Gastroesophageal sphincter (tissue), 4 donors: ENCODE results near the gene HDAC4. TPM values are rescaled to one million over a fixed set of nuclear protein-coding genes. Genes with fewer than 3 reads are reported as not detected.

Experiments
- ATAC-seq: fragments of 150-250 bp; one replicate; pipeline ENCODE4 v1.9.1; 2016; ENCODE audit warnings: mild to moderate bottlenecking, moderate library complexity
- H3K27ac ChIP-seq, 4 donors: fragments of 200-600 bp; sonication (generic) in 3 of 4; 1 replicate in 3 of 4; 2 replicates in 1 of 4; pipeline ENCODE4 v1.5.1; 2016 to 2019
- H3K27me3 ChIP-seq: fragments of 200-600 bp; sonication (generic); one replicate; pipeline ENCODE4 v1.5.1; 2019
- H3K36me3 ChIP-seq, 2 donors: fragments of 200-600 bp; sonication (generic); one replicate each; pipeline ENCODE4 v1.5.1; 2019; ENCODE audit warnings: control low read depth in 1 of 2
- H3K4me1 ChIP-seq, 3 donors: fragments of 200-600 bp; sonication (generic); 1 replicate in 2 of 3; 2 replicates in 1 of 3; pipeline ENCODE4 v1.5.1; 2016 to 2019; ENCODE audit warnings: control low read depth in 2 of 3
- H3K4me3 ChIP-seq, 2 donors: fragments of 200-600 bp; sonication (generic); one replicate each; pipeline ENCODE4 v1.5.1; 2019; ENCODE audit warnings: mild to moderate bottlenecking in 1 of 2, moderate library complexity in 1 of 2
- H3K9me3 ChIP-seq, 3 donors: fragments of 200-600 bp; sonication (generic); one replicate each; pipeline ENCODE4 v1.5.1; 2017 to 2019; ENCODE audit warnings: control low read depth in 2 of 3
- CTCF ChIP-seq, 4 experiments: fragments of 200-600 bp in 2 of 4; fragments of 450-650 bp in 2 of 4; sonication (generic) in 1 of 4; IDR thresholded peaks; one replicate each; pipeline ENCODE4 v1.5.1; 2017 to 2019; ENCODE audit warnings: antibody characterized with exemption in 4 of 4, mild to moderate bottlenecking in 2 of 4, moderate library complexity in 2 of 4
- EP300 ChIP-seq: sonication (generic); formaldehyde crosslinking; IDR thresholded peaks from one replicate; pipeline ENCODE4 v1.6.1; 2017; ENCODE audit warnings: antibody characterized with exemption, mild to moderate bottlenecking
- POLR2A ChIP-seq, 2 donors: fragments of 450-650 bp; IDR thresholded peaks; one replicate each; pipeline ENCODE4 v1.6.1; 2017; ENCODE audit warnings: antibody characterized with exemption in 2 of 2, mild to moderate bottlenecking in 2 of 2, moderate library complexity in 1 of 2
- POLR2AphosphoS5 ChIP-seq: sonication (generic); formaldehyde crosslinking; IDR thresholded peaks from one replicate; pipeline ENCODE4 v1.6.1; 2017; ENCODE audit warnings: antibody characterized with exemption
- WGBS, 2 donors: methylation state at CpG; one replicate each; pipeline ENCODE4 v1.1.5; 2018; ENCODE audit warnings: low coverage in 1 of 2; 5-methylcytosine and 5-hydroxymethylcytosine counted together
- total RNA-seq, 4 donors: library from RNA; depleted of rRNA; stranded (reverse); fragments of >200 nt; gene quantifications; one replicate each; pipeline ENCODE4 v1.1.0, GENCODE V29; 2016

HDAC4 gene
- total RNA-seq, 4 donors from 2014 or later = 41.3 to 104 (median 85.8) TPM

- Histone ChIP-seq H3K4me1 (peaks cover 3 to 75% (median 3%) of the 10 kb centered on the region in 3 donors), H3K4me3 (no peak overlapping the region), H3K27me3 (no peaks in the 10 kb centered on the region), H3K27ac (peak overlapping the region in 1 of 4 donors; percentile 25), H3K9me3 (no peaks in the 10 kb centered on the region), H3K36me3 (no peaks in the 10 kb centered on the region)
- WGBS, 2 donors = 79 to 85% methylated on average over 2 to 3 of the region's 3 CpGs
- TF ChIP-seq EP300 (no peak), CTCF (IDR thresholded peaks at IDR 0.05) (peak in 3 of 4 experiments; percentile 19 to 41 (median 35)), POLR2A (IDR thresholded peaks at IDR 0.05) (no peak)
- no peak for ATAC-seq
These were observed 39.5 kb downstream of the HDAC4 start for GRCh38 chr2:239361311-239361642.

- Histone ChIP-seq H3K4me1 (peaks cover 3 to 75% (median 5%) of the 10 kb centered on the region in 3 donors), H3K4me3 (no peak overlapping the region), H3K27me3 (no peaks in the 10 kb centered on the region), H3K36me3 (no peaks in the 10 kb centered on the region), H3K27ac (peak overlapping the region in 2 of 4 donors; percentile 25 to 38), H3K9me3 (no peaks in the 10 kb centered on the region)
- TF ChIP-seq POLR2AphosphoS5 = no peak
- no peak for TF ChIP-seq EP300
- TF ChIP-seq CTCF (IDR thresholded peaks at IDR 0.05) = no peak
- no peak for TF ChIP-seq POLR2A (IDR thresholded peaks at IDR 0.05)
- 76 to 85% methylated on average over 13 to 14 of the region's 19 CpGs for WGBS, 2 donors
- ATAC-seq = no peak
These were observed 40.2 kb downstream of the HDAC4 start for GRCh38 chr2:239360421-239361310.

GRCh38 chr2:239360008-239360407 lies 40.8 kb downstream of the HDAC4 start:
- Histone ChIP-seq H3K4me3 (no peak overlapping the region), H3K36me3 (no peaks in the 10 kb centered on the region), H3K4me1 (peaks cover 3 to 76% (median 5%) of the 10 kb centered on the region in 3 donors), H3K27ac (peak overlapping the region in 2 of 4 donors; percentile 4 to 38), H3K9me3 (no peaks in the 10 kb centered on the region), H3K27me3 (no peaks in the 10 kb centered on the region)
- ATAC-seq = no peak
- WGBS, 2 donors = 79 to 89% methylated on average over 6 to 11 of the region's 11 CpGs
- no peak for TF ChIP-seq EP300
- TF ChIP-seq POLR2AphosphoS5 = no peak
- no peak for TF ChIP-seq POLR2A (IDR thresholded peaks at IDR 0.05)
- TF ChIP-seq CTCF (IDR thresholded peaks at IDR 0.05) = no peak

GRCh38 chr2:239359196-239359912 lies 41.5 kb downstream of the HDAC4 start:
- no peaks in the 10 kb centered on the region for H3K9me3 ChIP-seq
- ATAC-seq = no peak
- no peak for TF ChIP-seq EP300
- no peak for TF ChIP-seq POLR2AphosphoS5
- TF ChIP-seq POLR2A (IDR thresholded peaks at IDR 0.05) = no peak
- no peak for TF ChIP-seq CTCF (IDR thresholded peaks at IDR 0.05)
- H3K27ac ChIP-seq = peak overlapping the region in 2 of 4 donors; percentile 1 to 38
- no peaks in the 10 kb centered on the region for H3K27me3 ChIP-seq
- no peaks in the 10 kb centered on the region for H3K36me3 ChIP-seq
- H3K4me3 ChIP-seq = no peak overlapping the region
- H3K4me1 ChIP-seq = peaks cover 3 to 77% (median 5%) of the 10 kb centered on the region in 3 donors
- WGBS, 2 donors = 87 to 90% methylated on average over 9 to 14 of the region's 20 CpGs
